Measurements from ENCODE around the gene OTOS.

GRCh38 chr2:240156435-240157146 is 16.1 kb upstream of the OTOS start:
- TF ChIP-seq CTCF (IDR thresholded peaks at IDR 0.05; ENCODE audit: low read depth, low read length, poor library complexity, severe bottlenecking) (no peak), EZH2phosphoT487 (IDR thresholded peaks at IDR 0.05; ENCODE audit: borderline replicate concordance, low read length) (no peak)
